H9 (cell line): ENCODE results near the gene CFAP69. TPM values are rescaled to one million over a fixed set of nuclear protein-coding genes. Genes with fewer than 3 reads are reported as not detected.
A peak's percentile ranks its signal among the peaks of the same experiment; 100 is the strongest.

Source experiments
- DNase-seq: peaks from one replicate; pipeline ENCODE4 v3.0.0-alpha.2; 2017
- H2AFZ ChIP-seq: one replicate; pipeline ENCODE4 v1.6.1; 2013; ENCODE audit warnings: mild to moderate bottlenecking, low read length, control low read depth, moderate library complexity
- H2AK5ac ChIP-seq: 2 replicates; pipeline ENCODE4 v1.6.1; 2013; ENCODE audit warnings: low read length, control low read depth, mixed read lengths; ENCODE audit not compliant: insufficient read length
- H2BK120ac ChIP-seq: one replicate; pipeline ENCODE4 v1.6.1; 2013; ENCODE audit warnings: low read depth, mild to moderate bottlenecking, low read length, control low read depth, inconsistent platforms; ENCODE audit not compliant: poor library complexity, severe bottlenecking
- H2BK12ac ChIP-seq: 2 replicates; pipeline ENCODE4 v1.6.1; 2013; ENCODE audit warnings: low read length, control low read depth, mixed read lengths, low read depth; ENCODE audit not compliant: insufficient read length
- H2BK15ac ChIP-seq: 2 replicates; pipeline ENCODE4 v1.6.1; 2013; ENCODE audit warnings: low read depth, low read length, control low read depth
- H2BK20ac ChIP-seq: one replicate; pipeline ENCODE4 v1.6.1; 2013; ENCODE audit warnings: low read depth, mild to moderate bottlenecking, low read length, control low read depth, inconsistent platforms; ENCODE audit not compliant: poor library complexity, severe bottlenecking
- H2BK5ac ChIP-seq: 2 replicates; pipeline ENCODE4 v1.6.1; 2013; ENCODE audit warnings: low read length, control low read depth, mixed read lengths; ENCODE audit not compliant: insufficient read length
- H3K14ac ChIP-seq: 2 replicates; pipeline ENCODE4 v1.6.1; 2013; ENCODE audit warnings: low read length, control low read depth; ENCODE audit not compliant: insufficient read depth
- H3K18ac ChIP-seq: 2 replicates; pipeline ENCODE4 v1.6.1; 2013; ENCODE audit warnings: low read depth, mild to moderate bottlenecking, mixed read lengths, low read length, control low read depth; ENCODE audit not compliant: insufficient read length
- H3K23ac ChIP-seq: 2 replicates; pipeline ENCODE4 v1.6.1; 2013; ENCODE audit warnings: low read length, control low read depth, mixed read lengths, low read depth; ENCODE audit not compliant: insufficient read length
- H3K23me2 ChIP-seq: 2 replicates; pipeline ENCODE4 v1.6.1; 2013; ENCODE audit warnings: low read depth, mild to moderate bottlenecking, mixed read lengths, low read length, control low read depth; ENCODE audit not compliant: insufficient read length, poor library complexity, severe bottlenecking
- H3K27ac ChIP-seq: 2 replicates; pipeline ENCODE4 v1.5.1; 2013; ENCODE audit warnings: low read length, control low read depth, mixed read lengths, low read depth; ENCODE audit not compliant: insufficient read length
- H3K27me3 ChIP-seq: 2 replicates; pipeline ENCODE4 v1.6.1; 2013; ENCODE audit warnings: low read length, control low read depth, inconsistent platforms; ENCODE audit not compliant: insufficient read depth
- H3K4ac ChIP-seq: 2 replicates; pipeline ENCODE4 v1.6.1; 2013; ENCODE audit warnings: low read depth, mild to moderate bottlenecking, control low read depth, inconsistent platforms, low read length, moderate library complexity
- H3K4me1 ChIP-seq: 2 replicates; pipeline ENCODE4 v1.6.1; 2013; ENCODE audit warnings: low read length, control low read depth, inconsistent platforms; ENCODE audit not compliant: insufficient read depth
- H3K4me2 ChIP-seq: 2 replicates; pipeline ENCODE4 v1.6.1; 2013; ENCODE audit warnings: low read length, control low read depth, mixed read lengths; ENCODE audit not compliant: insufficient read length, insufficient read depth
- H3K56ac ChIP-seq: 2 replicates; pipeline ENCODE4 v1.6.1; 2013; ENCODE audit warnings: low read depth, mild to moderate bottlenecking, mixed read lengths, low read length, control low read depth; ENCODE audit not compliant: insufficient read length
- H3K79me1 ChIP-seq: 2 replicates; pipeline ENCODE4 v1.6.1; 2013; ENCODE audit warnings: low read depth, mild to moderate bottlenecking, moderate library complexity, low read length, control low read depth, inconsistent platforms; ENCODE audit not compliant: insufficient read depth, poor library complexity, severe bottlenecking
- H3K79me2 ChIP-seq: 2 replicates; pipeline ENCODE4 v1.6.1; 2013; ENCODE audit warnings: low read length, control low read depth, inconsistent platforms; ENCODE audit not compliant: insufficient read depth
- H3K9ac ChIP-seq: 2 replicates; pipeline ENCODE4 v1.6.1; 2013; ENCODE audit warnings: low read length, control low read depth, mixed read lengths; ENCODE audit not compliant: insufficient read length; ENCODE audit errors: extremely low read depth
- H3K9me3 ChIP-seq: one replicate; pipeline ENCODE4 v1.6.1; 2013; ENCODE audit warnings: low read depth, low read length, inconsistent platforms; ENCODE audit not compliant: control insufficient read depth
- H3T11ph ChIP-seq: one replicate; pipeline ENCODE4 v1.6.1; 2013; ENCODE audit warnings: mild to moderate bottlenecking, low read length, control low read depth, inconsistent platforms
- H4K20me1 ChIP-seq: one replicate; pipeline ENCODE4 v1.6.1; 2013; ENCODE audit not compliant: control insufficient read depth, insufficient read length, insufficient read depth
- H4K5ac ChIP-seq: 2 replicates; pipeline ENCODE4 v1.6.1; 2013; ENCODE audit warnings: low read depth, mild to moderate bottlenecking, mixed read lengths, low read length, control low read depth; ENCODE audit not compliant: insufficient read length
- H4K8ac ChIP-seq: replicated peaks from 2 replicates; pipeline ENCODE4 v1.6.1; 2013; ENCODE audit warnings: low read length, control low read depth, mixed read lengths, low read depth; ENCODE audit not compliant: insufficient read length
- H4K91ac ChIP-seq: 2 replicates; pipeline ENCODE4 v1.6.1; 2013; ENCODE audit warnings: low read depth, mild to moderate bottlenecking, moderate library complexity, mixed read lengths, low read length, control low read depth; ENCODE audit not compliant: insufficient read length
- H3K27ac Mint-ChIP-seq, 3 experiments: 2 replicates in 2 of 3; 3 replicates in 1 of 3; pipeline ENCODE4 v1.8.0; 2020 to 2021; ENCODE audit warnings: mixed read lengths in 3 of 3, mild to moderate bottlenecking in 1 of 3, moderate library complexity in 1 of 3
- H3K27me3 Mint-ChIP-seq: 2 replicates; pipeline ENCODE4 v1.8.0; 2021; ENCODE audit warnings: low read depth, mild to moderate bottlenecking, moderate library complexity, mixed read lengths
- H3K36me3 Mint-ChIP-seq, 3 experiments: 2 replicates in 2 of 3; 3 replicates in 1 of 3; pipeline ENCODE4 v1.8.0; 2020 to 2021; ENCODE audit warnings: low read depth in 3 of 3, mixed read lengths in 3 of 3; ENCODE audit not compliant: insufficient read depth in 1 of 3
- H3K4me1 Mint-ChIP-seq, 2 experiments: 2 replicates each; pipeline ENCODE4 v1.8.0; 2020; ENCODE audit warnings: mixed read lengths in 2 of 2
- H3K4me3 Mint-ChIP-seq, 2 experiments: 2 replicates in 1 of 2; 3 replicates in 1 of 2; pipeline ENCODE4 v1.8.0; 2020 to 2021; ENCODE audit warnings: mild to moderate bottlenecking in 2 of 2, mixed read lengths in 2 of 2, moderate library complexity in 1 of 2
- H3K9me3 Mint-ChIP-seq, 2 experiments: 2 replicates in 1 of 2; 3 replicates in 1 of 2; pipeline ENCODE4 v1.8.0; 2020; ENCODE audit warnings: mild to moderate bottlenecking in 2 of 2, mixed read lengths in 2 of 2, moderate library complexity in 1 of 2
- CTCF ChIP-seq: fragments of 200-600 bp; sonication (generic); conservative IDR thresholded peaks from 3 replicates; pipeline ENCODE4 v1.8.0; 2021; ENCODE audit warnings: antibody characterized with exemption, mild to moderate bottlenecking
- WGBS: extraction: QIAGEN DNeasy Blood & Tissue Kit; methylation state at CpG from one replicate; pipeline ENCODE4 v1.1.7; 2013; ENCODE audit warnings: missing lambda C conversion rate, low lambda C conversion rate, mixed read lengths; ENCODE audit not compliant: insufficient read length; ENCODE audit errors: extremely low coverage; 5-methylcytosine and 5-hydroxymethylcytosine counted together
- total RNA-seq: library from RNA; stranded (reverse); gene quantifications from 2 replicates; pipeline ENCODE4 v1.2.1, GENCODE V29; 2021

The CFAP69 gene
- total RNA-seq, 1 experiment from 2014 or later = 2.9 TPM

- no peak for TF ChIP-seq CTCF
These were observed 34.5 kb upstream of the CFAP69 start for GRCh38 chr7:90210475-90210874.

More at GRCh38 chr7:90210475-90210874, 34.5 kb upstream of the CFAP69 start:
- Mint-ChIP-seq H3K36me3 (no peaks in the 10 kb centered on the region; a peak in 1 of 7 replicates), H3K27ac (no peak overlapping the region), H3K9me3 (no peaks in the 10 kb centered on the region), H3K27me3 (peaks cover 7% of the 10 kb centered on the region; the same call in 1 of the 2 replicates), H3K4me1 (peaks cover 7 to 14% of the 10 kb centered on the region in 2 experiments), H3K4me3 (no peak overlapping the region)
- Histone ChIP-seq H4K8ac (no peak overlapping the region), H3K79me1 (no peaks in the 10 kb centered on the region), H3K4me2 (peak overlapping the region; percentile 92), H2BK20ac (no peak overlapping the region), H2BK120ac (no peak overlapping the region), H3K9me3 (no peaks in the 10 kb centered on the region), H2BK12ac (no peak overlapping the region), H2BK5ac (no peak overlapping the region), H3K4me1 (peaks cover 6% of the 10 kb centered on the region; the same call in 1 of the 2 replicates), H3K14ac (no peak overlapping the region), H4K5ac (no peak overlapping the region), H2AFZ (no peak overlapping the region), H3K23ac (no peak overlapping the region), H4K20me1 (no peaks in the 10 kb centered on the region), H3K27me3 (no peaks in the 10 kb centered on the region), H2AK5ac (no peak overlapping the region), H3K4ac (no peak overlapping the region), H3K27ac (no peak overlapping the region), H3K79me2 (peaks cover 4% of the 10 kb centered on the region; the same call in 1 of the 2 replicates), H3K9ac (no peak overlapping the region), H2BK15ac (no peak overlapping the region), H3T11ph (no peak overlapping the region), H4K91ac (no peak overlapping the region), H3K56ac (no peak overlapping the region), H3K18ac (no peak overlapping the region), H3K23me2 (peaks cover 13% of the 10 kb centered on the region)
- WGBS = no CpG with 5 or more reads among the region's 5 CpGs
- no peak for DNase-seq
